H1 (cell line): Measurements from ENCODE around the gene NKTR. TPM values are rescaled to one million over a fixed set of nuclear protein-coding genes. Genes with fewer than 3 reads are reported as not detected.

ENCODE experiments used
- CTCF ChIA-PET: fragments of 300-600 bp; sonication (Branson Sonifier 250); formaldehyde crosslinking; loops from one replicate; lab custom pipeline; 2021; ENCODE audit not compliant: partially characterized antibody; lab: Charles Lee
- POLR2A ChIA-PET: fragments of 300-600 bp; sonication (Branson Sonifier 250); formaldehyde crosslinking; loops from one replicate; lab custom pipeline; 2021; ENCODE audit warnings: inconsistent platforms; ENCODE audit not compliant: partially characterized antibody; lab: Charles Lee
- DNase-seq, 2 experiments: peaks; one replicate each; pipeline versions ENCODE4 v3.0.0 to v3.0.0-alpha.2; 2010 to 2022; ENCODE audit warnings: low spot score in 2 of 2, low read depth in 1 of 2, mixed read lengths in 1 of 2
- FAIRE-seq: peaks from 2 replicates; lab custom pipeline; 2011; peaks lifted over from hg19 to GRCh38; lab: Jason Lieb, UNC
- H2AFZ ChIP-seq: 2 replicates; pipeline ENCODE4 v1.8.1; 2012; ENCODE audit warnings: low read length, inconsistent platforms
- H2AK5ac ChIP-seq: 2 replicates; pipeline ENCODE4 v1.6.1; 2013; ENCODE audit warnings: low read depth, low read length
- H2BK120ac ChIP-seq: replicated peaks from 2 replicates; pipeline ENCODE3; 2013; ENCODE audit warnings: low read depth, low read length, inconsistent platforms
- H2BK12ac ChIP-seq: 2 replicates; pipeline ENCODE4 v1.6.1; 2013; ENCODE audit warnings: low read depth, low read length
- H2BK15ac ChIP-seq: 2 replicates; pipeline ENCODE4 v1.6.1; 2013; ENCODE audit warnings: low read length
- H2BK20ac ChIP-seq: 2 replicates; pipeline ENCODE4 v1.6.1; 2013; ENCODE audit warnings: low read length
- H2BK5ac ChIP-seq: 2 replicates; pipeline ENCODE4 v1.6.1; 2013; ENCODE audit warnings: low read depth, low read length
- H3K14ac ChIP-seq: 2 replicates; pipeline ENCODE4 v1.6.1; 2013; ENCODE audit warnings: inconsistent platforms; ENCODE audit not compliant: insufficient read length
- H3K18ac ChIP-seq: 2 replicates; pipeline ENCODE4 v1.6.1; 2013; ENCODE audit warnings: low read length; ENCODE audit errors: extremely low read depth
- H3K23ac ChIP-seq: 2 replicates; pipeline ENCODE4 v1.6.1; 2013; ENCODE audit warnings: inconsistent platforms; ENCODE audit not compliant: insufficient read length
- H3K23me2 ChIP-seq: 2 replicates; pipeline ENCODE4 v1.6.1; 2013; ENCODE audit warnings: low read depth, low read length
- H3K27ac ChIP-seq: 2 replicates; pipeline ENCODE4 v1.6.1; 2011; ENCODE audit warnings: low read depth, low read length, inconsistent platforms
- H3K27me3 ChIP-seq, 4 experiments: replicated peaks in 1 of 4; 1 replicate in 1 of 4; 2 replicates in 3 of 4; pipeline versions ENCODE4 v1.6.1 to v1.8.1; 2011 to 2013; ENCODE audit warnings: low read length in 3 of 4, mild to moderate bottlenecking in 3 of 4, inconsistent platforms in 2 of 4, mixed read lengths in 2 of 4, moderate library complexity in 1 of 4; ENCODE audit not compliant: control insufficient read depth in 3 of 4, insufficient read depth in 3 of 4; ENCODE audit errors: extremely low read depth in 1 of 4
- H3K36me3 ChIP-seq, 4 experiments: 2 replicates each; pipeline versions ENCODE4 v1.6.1 to v1.8.1; 2011 to 2013; ENCODE audit warnings: mild to moderate bottlenecking in 4 of 4, low read length in 3 of 4, moderate library complexity in 2 of 4, control low read depth in 1 of 4, inconsistent platforms in 1 of 4; ENCODE audit not compliant: insufficient read depth in 4 of 4, control insufficient read depth in 2 of 4
- H3K4ac ChIP-seq: replicated peaks from 2 replicates; pipeline ENCODE3; 2013; ENCODE audit warnings: low read length, low read depth, mixed read lengths, inconsistent platforms; ENCODE audit not compliant: insufficient read length
- H3K4me1 ChIP-seq, 4 experiments: replicated peaks in 1 of 4; 1 replicate in 1 of 4; 2 replicates in 3 of 4; pipeline versions ENCODE4 v1.6.1 to v1.8.1; 2011 to 2013; ENCODE audit warnings: low read length in 3 of 4, inconsistent platforms in 2 of 4, mixed read lengths in 1 of 4; ENCODE audit not compliant: insufficient read depth in 4 of 4, control insufficient read depth in 3 of 4
- H3K4me2 ChIP-seq, 2 experiments: 2 replicates each; pipeline versions ENCODE4 v1.6.1 to v1.8.1; 2011 to 2013; ENCODE audit warnings: low read depth in 2 of 2, low read length in 2 of 2, control low read depth in 1 of 2, inconsistent platforms in 1 of 2, mild to moderate bottlenecking in 1 of 2; ENCODE audit not compliant: insufficient read depth in 1 of 2
- H3K4me3 ChIP-seq, 4 experiments: fragments of 200-600, 300-600 bp in 1 of 4; sonication (generic), shearing (Covaris generic), sonication (Bioruptor Twin) in 1 of 4; 2 replicates each; pipeline versions ENCODE4 v1.5.1 to v1.8.1; 2011 to 2016; ENCODE audit warnings: low read length in 4 of 4, low read depth in 3 of 4, control low read depth in 2 of 4, inconsistent platforms in 2 of 4, mild to moderate bottlenecking in 2 of 4, mixed read lengths in 1 of 4, moderate library complexity in 1 of 4; ENCODE audit not compliant: insufficient read depth in 2 of 4; ENCODE audit errors: extremely low read depth in 1 of 4
- H3K56ac ChIP-seq: replicated peaks from 2 replicates; pipeline ENCODE3; 2013; ENCODE audit warnings: low read depth, mild to moderate bottlenecking, mixed read lengths, low read length, inconsistent platforms; ENCODE audit not compliant: insufficient read length
- H3K79me1 ChIP-seq: 2 replicates; pipeline ENCODE4 v1.6.1; 2013; ENCODE audit warnings: low read depth, low read length, control low read depth
- H3K79me2 ChIP-seq, 2 experiments: 2 replicates each; pipeline versions ENCODE4 v1.6.1 to v1.8.1; 2012 to 2013; ENCODE audit warnings: low read length in 2 of 2, mild to moderate bottlenecking in 2 of 2, inconsistent platforms in 1 of 2; ENCODE audit not compliant: insufficient read depth in 2 of 2, control insufficient read depth in 1 of 2
- H3K9ac ChIP-seq, 4 experiments: replicated peaks in 1 of 4; 1 replicate in 1 of 4; 2 replicates in 3 of 4; pipeline versions ENCODE4 v1.6.1 to v1.8.1; 2011 to 2013; ENCODE audit warnings: low read depth in 3 of 4, low read length in 3 of 4, control low read depth in 2 of 4, mild to moderate bottlenecking in 2 of 4, moderate library complexity in 2 of 4, inconsistent platforms in 1 of 4; ENCODE audit errors: extremely low read depth in 1 of 4
- H3K9me3 ChIP-seq, 2 experiments: 2 replicates each; pipeline versions ENCODE4 v1.6.1 to v1.8.1; 2012 to 2013; ENCODE audit warnings: mild to moderate bottlenecking in 2 of 2, moderate library complexity in 2 of 2, control low read depth in 1 of 2, inconsistent platforms in 1 of 2, low read depth in 1 of 2, low read length in 1 of 2, mixed read lengths in 1 of 2; ENCODE audit not compliant: insufficient read depth in 2 of 2
- H4K20me1 ChIP-seq, 2 experiments: replicated peaks in 1 of 2; 2 replicates each; pipeline versions ENCODE3 to v1.8.1; 2011 to 2013; ENCODE audit warnings: inconsistent platforms in 2 of 2, low read length in 2 of 2, mild to moderate bottlenecking in 1 of 2; ENCODE audit not compliant: insufficient read depth in 2 of 2, control insufficient read depth in 1 of 2
- H4K5ac ChIP-seq: 2 replicates; pipeline ENCODE4 v1.6.1; 2013; ENCODE audit warnings: low read length, low read depth, mixed read lengths, inconsistent platforms; ENCODE audit not compliant: insufficient read length
- H4K8ac ChIP-seq: 2 replicates; pipeline ENCODE4 v1.8.0; 2013; ENCODE audit warnings: mild to moderate bottlenecking, moderate library complexity, low read length, inconsistent platforms; ENCODE audit not compliant: insufficient read depth; ENCODE audit errors: extremely low read depth
- H4K91ac ChIP-seq: replicated peaks from 2 replicates; pipeline ENCODE3; 2013; ENCODE audit warnings: low read length, mixed read lengths, inconsistent platforms; ENCODE audit not compliant: insufficient read length
- EP300 ChIP-seq, 2 experiments: IDR thresholded peaks; 1 replicate in 1 of 2; 2 replicates in 1 of 2; pipeline ENCODE4 v1.6.1; 2011 to 2012; ENCODE audit warnings: low read depth in 2 of 2, low read length in 2 of 2, mild to moderate bottlenecking in 2 of 2, borderline replicate concordance in 1 of 2, inconsistent platforms in 1 of 2, moderate library complexity in 1 of 2
- JUND ChIP-seq: IDR thresholded peaks from 2 replicates; pipeline ENCODE4 v1.6.1; 2011; ENCODE audit warnings: mild to moderate bottlenecking, improper control_type of control experiment, low read length
- KDM1A ChIP-seq: fragments of 200-600, 300-600 bp; sonication (generic); IDR thresholded peaks from 2 replicates; pipeline ENCODE4 v1.7.1; 2016; ENCODE audit warnings: mild to moderate bottlenecking, low read length, borderline replicate concordance
- POLR2AphosphoS5 ChIP-seq: IDR thresholded peaks from 2 replicates; pipeline ENCODE4 v1.6.1; 2011; ENCODE audit warnings: low read depth, low read length
- SIRT6 ChIP-seq: IDR thresholded peaks from one replicate; pipeline ENCODE4 v1.7.1; 2012; ENCODE audit warnings: low read length, inconsistent platforms
- SP1 ChIP-seq: IDR thresholded peaks from 2 replicates; pipeline ENCODE4 v1.6.1; 2011; ENCODE audit warnings: low read depth, low read length
- SP4 ChIP-seq: IDR thresholded peaks from 2 replicates; pipeline ENCODE4 v1.6.1; 2012; ENCODE audit warnings: low read length, inconsistent platforms
- TEAD4 ChIP-seq: IDR thresholded peaks from 2 replicates; pipeline ENCODE4 v1.6.1; 2012; ENCODE audit warnings: low read depth, low read length, inconsistent platforms, mixed read lengths
- WGBS, 2 experiments: shearing (Covaris generic) in 1 of 2; methylation state at CpG; one replicate each; pipeline versions ENCODE4 v1.1.6 to v1.1.7; 2013 to 2015; ENCODE audit warnings: low lambda C conversion rate in 2 of 2, mixed read lengths in 2 of 2, inconsistent platforms in 1 of 2, low coverage in 1 of 2, missing lambda C conversion rate in 1 of 2; ENCODE audit not compliant: insufficient replicate concordance in 2 of 2, insufficient coverage in 1 of 2, insufficient read length in 1 of 2; ENCODE audit errors: extremely low coverage in 1 of 2, missing lambda C conversion rate in 1 of 2; 5-methylcytosine and 5-hydroxymethylcytosine counted together
- polyA plus RNA-seq, 7 experiments: library from polyadenylated mRNA; depleted of rRNA in 3 of 7; stranded (reverse) in 5 of 7; unstranded in 2 of 7; fragments of >200 nt in 5 of 7; fragments of 200-250 nt in 2 of 7; gene quantifications; 1 replicate in 5 of 7; 2 replicates in 1 of 7; 4 replicates in 1 of 7; pipeline versions ENCODE4 v1.2.1 to v1.2.3, GENCODE V29; 2011 to 2013; ENCODE audit warnings: missing spikeins in 2 of 7, mixed read lengths in 2 of 7
- total RNA-seq: library from RNA; stranded (reverse); fragmentation: NEBNext Ultra II Directional; extraction: Animal tissue kit (Norgen Biotek cat#: 25700); gene quantifications from 2 replicates; pipeline ENCODE4 v1.2.1, GENCODE V29; 2021

The NKTR gene
- total and polyA plus RNA-seq, 2 of the 8 experiments (the other 6 are each of a cell fraction or from before 2014, with no cell fraction given), result 24.1 to 62.2 TPM

DNA sequence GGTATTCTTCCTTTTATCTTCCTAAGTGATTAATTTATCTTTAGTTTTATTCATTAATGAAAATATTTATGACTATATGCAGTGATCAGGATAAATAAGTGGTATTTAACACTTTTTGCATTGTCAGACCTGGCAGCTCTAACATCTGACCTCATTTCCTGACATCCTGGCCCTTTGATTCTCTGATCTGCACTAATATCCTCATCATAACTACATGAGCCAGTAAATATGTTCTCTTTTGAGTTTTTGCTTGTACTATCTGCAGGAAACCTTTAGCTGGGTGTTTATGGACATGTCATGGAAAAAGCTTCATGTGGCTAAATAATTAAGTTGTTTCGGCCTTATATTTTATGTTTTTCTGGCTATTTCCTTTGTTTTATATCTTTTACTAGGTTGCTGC is 10.5 kb downstream of the NKTR start:
- ChIA-PET CTCF (interaction anchor here (0.7 to 1.3 kb wide), 2 partner anchors 9 to 39 kb away, joined by 5 to 6 read pairs; no protein-coding TSS in a partner anchor), POLR2A (interaction anchor here (0.6 to 6.0 kb wide), 6 partner anchors 9 to 96 kb away, joined by 3 to 45 read pairs (median 4); partner anchors contain the start of genes NKTR and SEC22C)
- no peak overlapping the region for H3K4me3 ChIP-seq
- H3K36me3 ChIP-seq, result 0 out of 8 replicates have a peak, but pooled peaks cover 0 to 4% (median 2%) of the 10 kb centered on the region in 4 experiments
- H2BK12ac ChIP-seq, result no peak overlapping the region
- H4K8ac ChIP-seq, result no peak overlapping the region
- WGBS, 2 experiments, result 96% methylated on average over 1 of the region's 1 CpG; no CpG with 5 or more reads in 1 of the 2 experiments
- no peak overlapping the region for H2AFZ ChIP-seq
- H3K4me1 ChIP-seq, result no peaks in the 10 kb centered on the region
- no peak overlapping the region for H2BK5ac ChIP-seq
- no peak overlapping the region for H3K4ac ChIP-seq
- H3K9me3 ChIP-seq, result no peaks in the 10 kb centered on the region
- H3K14ac ChIP-seq, result no peak overlapping the region
- no peak overlapping the region for H2BK120ac ChIP-seq
- no peak overlapping the region for H2BK20ac ChIP-seq
- no peak for FAIRE-seq
- H4K20me1 ChIP-seq, result peaks cover 3 to 4% of the 10 kb centered on the region in 2 experiments
- no peak overlapping the region for H4K91ac ChIP-seq
- no peak overlapping the region for H4K5ac ChIP-seq
- no peak overlapping the region for H3K18ac ChIP-seq
- H3K23me2 ChIP-seq, result no peaks in the 10 kb centered on the region
- peaks cover 12 to 99% of the 10 kb centered on the region in 2 experiments for H3K79me2 ChIP-seq
- H2AK5ac ChIP-seq, result no peak overlapping the region
- no peaks in the 10 kb centered on the region for H3K27me3 ChIP-seq
- no peak overlapping the region for H3K23ac ChIP-seq
- H3K56ac ChIP-seq, result no peak overlapping the region
- no peak for DNase-seq
- no peak overlapping the region for H2BK15ac ChIP-seq
- no peak overlapping the region for H3K27ac ChIP-seq
- H3K79me1 ChIP-seq, result 0 out of 2 replicates have a peak, but pooled peaks cover 2% of the 10 kb centered on the region
- H3K4me2 ChIP-seq, result no peak overlapping the region
- H3K9ac ChIP-seq, result no peak overlapping the region
- TF ChIP-seq SIRT6 (no peak), POLR2AphosphoS5 (no peak), TEAD4 (no peak), SP4 (no peak), KDM1A (no peak), SP1 (no peak), EP300 (IDR thresholded peaks at IDR 0.05; ENCODE audit: borderline replicate concordance in 1 of 2, low read depth in 2 of 2, low read length in 2 of 2) (no peak), JUND (no peak)
